SU-DHL-6 (cell line): ENCODE results near the gene GFER.
A peak's percentile ranks its signal among the peaks of the same experiment; 100 is the strongest.

Source experiments
- H2AFZ ChIP-seq: fragments of 200-600 bp; sonication (generic); 2 replicates; pipeline ENCODE4 v1.6.1; 2014; ENCODE audit warnings: low read depth, mild to moderate bottlenecking, moderate library complexity, mixed read lengths, antibody characterized with exemption, low read length; ENCODE audit not compliant: severe bottlenecking
- H3F3A ChIP-seq: fragments of 200-600 bp; shearing (Covaris generic); 2 replicates; pipeline ENCODE4 v1.6.0; 2016; ENCODE audit warnings: antibody characterized with exemption, mild to moderate bottlenecking; ENCODE audit not compliant: insufficient read depth
- H3K27ac ChIP-seq: fragments of 200-600 bp; sonication (generic); 2 replicates; pipeline ENCODE4 v1.5.1; 2016; ENCODE audit warnings: low read depth, mild to moderate bottlenecking, low read length, moderate library complexity, mixed read lengths
- H3K27me3 ChIP-seq: fragments of 200-600 bp; sonication (generic), shearing (Covaris generic); 2 replicates; pipeline ENCODE4 v1.6.0; 2014; ENCODE audit warnings: mild to moderate bottlenecking, low read length
- H3K36me3 ChIP-seq: fragments of 200-600 bp; sonication (generic); 2 replicates; pipeline ENCODE4 v1.6.1; 2014; ENCODE audit warnings: mild to moderate bottlenecking, low read length, mixed read lengths
- H3K4me2 ChIP-seq: fragments of 300-600, 200-600 bp; shearing (Covaris generic), sonication (generic); 2 replicates; pipeline ENCODE4 v1.6.0; 2014; ENCODE audit warnings: low read length, low read depth, mild to moderate bottlenecking; ENCODE audit not compliant: poor library complexity, severe bottlenecking
- H3K4me3 ChIP-seq: fragments of 200-600 bp; sonication (generic); 2 replicates; pipeline ENCODE4 v1.5.1; 2014; ENCODE audit warnings: antibody characterized with exemption, low read length, mild to moderate bottlenecking, mixed read lengths; ENCODE audit not compliant: insufficient read depth, poor library complexity, severe bottlenecking
- H3K79me2 ChIP-seq: fragments of 200-600 bp; sonication (generic); 2 replicates; pipeline ENCODE4 v1.6.1; 2014; ENCODE audit warnings: mild to moderate bottlenecking, low read length, moderate library complexity; ENCODE audit not compliant: insufficient read depth
- H3K9ac ChIP-seq: fragments of 200-600 bp; sonication (generic); 2 replicates; pipeline ENCODE4 v1.7.0; 2014; ENCODE audit warnings: mild to moderate bottlenecking, low read length
- H3K9me2 ChIP-seq: fragments of 200-600 bp; sonication (generic); replicated peaks from 2 replicates; pipeline ENCODE4 v1.6.1; 2014; ENCODE audit warnings: low read length; ENCODE audit not compliant: insufficient read depth
- H3K9me3 ChIP-seq: fragments of 200-600 bp; sonication (generic); 2 replicates; pipeline ENCODE4 v1.6.1; 2014; ENCODE audit warnings: low read length, mixed read lengths; ENCODE audit not compliant: insufficient read depth
- H4K20me1 ChIP-seq: fragments of 200-600 bp; sonication (generic); 2 replicates; pipeline ENCODE4 v1.6.1; 2014; ENCODE audit warnings: low read depth, mild to moderate bottlenecking, antibody characterized with exemption, low read length, moderate library complexity, mixed read lengths
- CTCF ChIP-seq: fragments of 200-600 bp; sonication (generic); IDR thresholded peaks from one replicate; pipeline ENCODE4 v1.5.1; 2017; ENCODE audit warnings: antibody characterized with exemption, mild to moderate bottlenecking, low read length, moderate library complexity; ENCODE audit not compliant: insufficient read depth, poor library complexity, severe bottlenecking
- EZH2phosphoT487 ChIP-seq: fragments of 200-600 bp; sonication (generic), shearing (Covaris generic); conservative IDR thresholded peaks from 2 replicates; pipeline ENCODE4 v1.6.1; 2018; ENCODE audit warnings: mild to moderate bottlenecking, antibody characterized with exemption, low read length, moderate library complexity, mixed read lengths

Gene GFER

GRCh38 chr16:1982991-1983543 lies 926 bp upstream of the GFER start:
- Histone ChIP-seq H3K4me2 (peak overlapping the region; percentile 73), H3K27ac (no peak overlapping the region), H3K27me3 (no peaks in the 10 kb centered on the region), H3K9me3 (no peaks in the 10 kb centered on the region), H3K4me3 (no peak overlapping the region), H2AFZ (no peak overlapping the region), H3F3A (no peaks in the 10 kb centered on the region), H3K79me2 (no peaks in the 10 kb centered on the region), H3K9ac (0 out of 2 replicates have a peak overlapping the region, but pooled peaks have one; percentile 71), H4K20me1 (no peaks in the 10 kb centered on the region), H3K9me2 (no peaks in the 10 kb centered on the region), H3K36me3 (no peaks in the 10 kb centered on the region)
- no peak for TF ChIP-seq CTCF
- TF ChIP-seq EZH2phosphoT487: no peak

- no peak for TF ChIP-seq EZH2phosphoT487
- no peak for TF ChIP-seq CTCF
- no peak overlapping the region for H2AFZ ChIP-seq
- H3K9me2 ChIP-seq: no peaks in the 10 kb centered on the region
- peak overlapping the region; percentile 71 for H3K9ac ChIP-seq
- no peaks in the 10 kb centered on the region for H3K36me3 ChIP-seq
- H3F3A ChIP-seq: no peaks in the 10 kb centered on the region
- no peaks in the 10 kb centered on the region for H3K27me3 ChIP-seq
- no peak overlapping the region for H3K27ac ChIP-seq
- no peaks in the 10 kb centered on the region for H3K9me3 ChIP-seq
- peak overlapping the region; percentile 73 for H3K4me2 ChIP-seq
- no peaks in the 10 kb centered on the region for H4K20me1 ChIP-seq
- peak overlapping the region; percentile 66 for H3K4me3 ChIP-seq
- no peaks in the 10 kb centered on the region for H3K79me2 ChIP-seq
Measured at GRCh38 chr16:1984347-1985225, 593 bp downstream of the GFER start.

GRCh38 chr16:1985466-1986150 lies 1.6 kb downstream of the GFER start:
- Histone ChIP-seq H4K20me1 (no peaks in the 10 kb centered on the region), H3K79me2 (no peaks in the 10 kb centered on the region), H3K27ac (no peak overlapping the region), H3K9me2 (no peaks in the 10 kb centered on the region), H3K27me3 (no peaks in the 10 kb centered on the region), H3K4me3 (no peak overlapping the region), H2AFZ (no peak overlapping the region), H3K9me3 (no peaks in the 10 kb centered on the region), H3K9ac (no peak overlapping the region), H3K36me3 (no peaks in the 10 kb centered on the region), H3F3A (no peaks in the 10 kb centered on the region), H3K4me2 (no peak overlapping the region)
- TF ChIP-seq EZH2phosphoT487: no peak
